Parathyroid adenoma (tissue), 2 donors: ENCODE results near the gene CREG1.

Experiments
- H2AFZ ChIP-seq: fragments of 300-600 bp; sonication (generic); one replicate; pipeline ENCODE4 v1.7.0; 2017; ENCODE audit warnings: antibody characterized with exemption, mild to moderate bottlenecking
- H3K27ac ChIP-seq: fragments of 300-600 bp; sonication (generic); one replicate; pipeline ENCODE4 v1.7.0; 2017
- H3K27me3 ChIP-seq: fragments of 300-600 bp; sonication (generic); one replicate; pipeline ENCODE4 v1.7.0; 2017; ENCODE audit warnings: low read length; ENCODE audit not compliant: control insufficient read depth, insufficient read depth
- H3K36me3 ChIP-seq: fragments of 300-600 bp; sonication (generic); one replicate; pipeline ENCODE4 v1.7.0; 2017; ENCODE audit warnings: low read length; ENCODE audit not compliant: control insufficient read depth, insufficient read depth
- H3K4me1 ChIP-seq: fragments of 300-600 bp; sonication (generic); one replicate; pipeline ENCODE4 v1.7.0; 2017; ENCODE audit warnings: control low read depth
- H3K4me2 ChIP-seq: fragments of 300-600 bp; sonication (generic); one replicate; pipeline ENCODE4 v1.7.0; 2017; ENCODE audit warnings: low read length
- H3K4me3 ChIP-seq: fragments of 300-600 bp; sonication (generic); one replicate; pipeline ENCODE4 v1.7.0; 2017; ENCODE audit warnings: low read depth, low read length
- H3K79me2 ChIP-seq: fragments of 300-600 bp; sonication (generic); one replicate; pipeline ENCODE4 v1.7.0; 2017; ENCODE audit warnings: control low read depth
- H3K9ac ChIP-seq: fragments of 300-600 bp; sonication (generic); one replicate; pipeline ENCODE4 v1.7.0; 2017; ENCODE audit warnings: mild to moderate bottlenecking
- H3K9me3 ChIP-seq: fragments of 300-600 bp; sonication (generic); one replicate; pipeline ENCODE4 v1.7.0; 2017; ENCODE audit warnings: low read length; ENCODE audit not compliant: control insufficient read depth
- CTCF ChIP-seq: fragments of 300-600 bp; sonication (generic); IDR thresholded peaks from one replicate; pipeline ENCODE4 v1.7.0; 2017; ENCODE audit warnings: antibody characterized with exemption, mild to moderate bottlenecking
- donor health status: primary hyperparathyroidism.

Gene CREG1

GRCh38 chr1:167496797-167497619 is 56.6 kb downstream of the CREG1 start:
- Histone ChIP-seq H3K79me2 (no peaks in the 10 kb centered on the region), H3K9ac (no peak overlapping the region), H3K9me3 (no peaks in the 10 kb centered on the region), H3K36me3 (no peaks in the 10 kb centered on the region), H3K27ac (no peak overlapping the region), H3K27me3 (no peaks in the 10 kb centered on the region), H2AFZ (no peak overlapping the region), H3K4me3 (no peak overlapping the region), H3K4me2 (no peak overlapping the region), H3K4me1 (peaks cover 4% of the 10 kb centered on the region)
- TF ChIP-seq CTCF, result no peak

GRCh38 chr1:167493372-167493771 is 60.2 kb downstream of the CREG1 start:
- Histone ChIP-seq H3K79me2 (no peaks in the 10 kb centered on the region), H3K4me1 (no peaks in the 10 kb centered on the region), H3K27me3 (no peaks in the 10 kb centered on the region), H3K36me3 (no peaks in the 10 kb centered on the region), H3K4me2 (no peak overlapping the region), H3K4me3 (no peak overlapping the region), H3K9ac (no peak overlapping the region), H3K27ac (no peak overlapping the region), H3K9me3 (no peaks in the 10 kb centered on the region), H2AFZ (no peak overlapping the region)
- TF ChIP-seq CTCF, result no peak

- Histone ChIP-seq H3K4me2 (no peak overlapping the region), H3K4me1 (no peaks in the 10 kb centered on the region), H3K27ac (no peak overlapping the region), H3K4me3 (no peak overlapping the region), H3K79me2 (no peaks in the 10 kb centered on the region), H2AFZ (no peak overlapping the region), H3K27me3 (no peaks in the 10 kb centered on the region), H3K9me3 (no peaks in the 10 kb centered on the region), H3K9ac (no peak overlapping the region), H3K36me3 (no peaks in the 10 kb centered on the region)
- no peak for TF ChIP-seq CTCF
Observed at GRCh38 chr1:167492481-167492910, 61.1 kb downstream of the CREG1 start.

GRCh38 chr1:167491586-167492461 is 61.7 kb downstream of the CREG1 start:
- H3K4me3 ChIP-seq, result no peak overlapping the region
- H3K27ac ChIP-seq, result no peak overlapping the region
- H3K9ac ChIP-seq, result no peak overlapping the region
- no peaks in the 10 kb centered on the region for H3K27me3 ChIP-seq
- no peaks in the 10 kb centered on the region for H3K36me3 ChIP-seq
- H3K9me3 ChIP-seq, result no peaks in the 10 kb centered on the region
- no peak for TF ChIP-seq CTCF
- H3K4me2 ChIP-seq, result no peak overlapping the region
- no peaks in the 10 kb centered on the region for H3K79me2 ChIP-seq
- H3K4me1 ChIP-seq, result no peaks in the 10 kb centered on the region
- H2AFZ ChIP-seq, result no peak overlapping the region
